SIG-M5 treated with dmso at 0.1 percent for 504 hours (cell line): ENCODE results near the gene AZGP1.
"Not testable (repeated sequence)": the region's sequence is repeated elsewhere in the genome, so short reads cannot be mapped to it uniquely, and the experiment has no call there.

Source experiments
- DNase-seq: peaks from one replicate; lab custom pipeline; 2025; ENCODE audit not compliant: unreplicated experiment; lab: John Stamatoyannopoulos, UW

The AZGP1 gene

GRCh38 chr7:99953649-99954048 lies 22.2 kb downstream of the AZGP1 start:
- peak; percentile 74 for DNase-seq

DNA sequence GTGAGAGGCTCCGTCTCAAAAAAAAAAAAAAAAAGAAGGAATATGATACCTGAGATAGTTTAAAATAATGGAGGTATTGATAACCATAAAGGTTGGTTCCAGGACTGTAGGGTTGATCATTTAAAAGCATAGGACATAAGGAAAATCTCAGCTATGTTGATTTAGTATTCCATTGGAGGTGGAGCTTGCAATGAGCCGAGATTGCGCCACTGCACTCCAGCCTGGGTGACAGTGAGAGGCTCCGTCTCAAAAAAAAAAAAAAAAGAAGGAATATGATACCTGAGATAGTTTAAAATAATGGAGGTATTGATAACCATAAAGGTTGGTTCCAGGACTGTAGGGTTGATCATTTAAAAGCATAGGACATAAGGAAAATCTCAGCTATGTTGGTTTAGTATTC lies 23.2 kb downstream of the AZGP1 start:
- not testable (repeated sequence) for DNase-seq

DNA sequence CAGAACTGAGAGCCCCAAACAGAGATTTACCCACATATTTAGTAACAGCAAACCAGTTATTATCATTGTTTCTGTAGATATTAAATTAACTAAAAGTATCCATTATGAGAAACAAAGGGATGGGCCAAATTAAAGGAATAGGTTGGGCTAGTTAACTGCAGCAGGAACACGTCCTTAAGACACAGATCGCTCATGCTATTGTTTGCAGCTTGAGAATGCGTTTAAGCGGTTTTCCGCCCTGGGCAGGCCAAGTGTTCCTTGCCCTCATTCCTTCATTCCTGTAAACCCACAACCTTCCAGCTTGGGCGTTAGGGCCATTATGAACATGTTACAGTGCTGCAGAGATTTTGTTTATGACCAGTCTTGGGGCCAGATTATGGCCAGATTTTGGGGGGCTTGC lies 25.0 kb downstream of the AZGP1 start:
- DNase-seq = not testable (repeated sequence)

GRCh38 chr7:99949645-99950228 lies 26.1 kb downstream of the AZGP1 start:
- DNase-seq = peak; percentile 30

DNA sequence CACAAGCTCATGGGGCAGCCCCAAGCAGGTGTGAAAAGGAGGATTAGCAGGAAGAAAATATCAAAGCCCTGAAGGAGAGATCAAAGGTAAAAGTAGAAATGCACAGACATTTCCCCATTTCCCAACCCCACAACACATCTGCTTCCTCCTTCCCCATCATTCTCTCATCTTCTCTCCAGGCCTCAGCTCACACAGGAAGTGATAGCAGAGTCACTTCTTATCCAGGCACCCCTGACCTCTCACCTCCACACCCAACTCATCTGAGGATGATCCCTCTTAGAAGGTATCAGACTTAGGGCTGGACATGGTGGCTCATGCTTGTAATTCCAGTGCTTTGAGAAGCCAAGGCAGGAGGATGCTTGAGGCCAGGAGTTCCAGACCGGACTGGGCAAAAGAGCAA lies 28.2 kb downstream of the AZGP1 start:
- DNase-seq = no peak

DNA sequence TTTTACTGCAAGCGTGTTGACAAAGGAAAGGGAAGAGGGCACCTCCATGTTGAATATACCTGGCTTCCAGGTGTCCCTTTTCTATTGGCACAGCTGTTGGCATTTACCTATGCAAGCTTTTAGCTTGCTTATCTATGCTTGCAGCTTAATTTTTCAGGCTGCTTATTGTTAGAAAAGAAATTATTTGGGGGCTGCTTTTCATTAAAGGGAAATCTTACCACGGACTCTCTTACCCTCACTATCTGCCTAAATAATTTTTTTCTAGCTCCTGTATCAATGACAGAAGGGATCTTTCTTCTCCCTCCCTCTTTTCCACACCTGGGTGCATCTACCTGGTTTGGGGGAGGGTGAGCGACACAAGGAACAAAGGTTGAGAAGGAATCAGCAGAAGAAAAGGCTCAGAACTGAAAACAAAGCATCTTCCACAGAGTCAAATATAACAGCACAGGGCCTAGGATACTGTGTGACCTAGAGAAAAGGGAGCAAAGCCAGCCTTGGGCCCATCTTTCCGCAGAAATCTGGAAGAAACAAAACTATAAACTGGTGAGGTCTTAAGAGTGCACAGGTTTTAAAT lies 31.2 kb downstream of the AZGP1 start:
- DNase-seq = no peak

- no peak for DNase-seq
These were observed 32.0 kb downstream of the AZGP1 start for GRCh38 chr7:99943641-99944496.

DNA sequence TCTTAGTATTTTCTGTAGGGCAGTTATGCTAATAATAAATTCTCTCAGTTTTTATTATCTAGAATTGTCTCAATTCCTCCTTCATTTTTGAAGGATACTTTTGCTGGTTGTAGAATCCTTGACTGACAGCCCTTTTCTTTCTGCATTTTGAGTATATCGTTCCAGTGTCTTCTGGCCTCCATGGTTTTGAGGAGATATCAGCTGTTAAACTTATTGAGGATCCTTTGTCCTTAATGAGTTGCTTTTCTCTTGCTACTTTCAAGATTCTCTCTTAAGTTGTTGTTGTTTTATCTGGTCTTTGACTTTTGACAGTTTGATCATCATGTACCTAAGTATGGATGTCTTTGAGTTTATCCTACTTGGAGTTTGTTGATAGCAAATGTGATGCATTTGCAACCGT lies 37.5 kb downstream of the AZGP1 start:
- DNase-seq = no peak

- DNase-seq = not testable (repeated sequence)
These were observed 40.8 kb downstream of the AZGP1 start for GRCh38 chr7:99935009-99935408.

GRCh38 chr7:99930376-99930775 lies 45.5 kb downstream of the AZGP1 start:
- DNase-seq = no peak

- DNase-seq = no peak
These were observed 46.1 kb downstream of the AZGP1 start for GRCh38 chr7:99929730-99930053.

DNA sequence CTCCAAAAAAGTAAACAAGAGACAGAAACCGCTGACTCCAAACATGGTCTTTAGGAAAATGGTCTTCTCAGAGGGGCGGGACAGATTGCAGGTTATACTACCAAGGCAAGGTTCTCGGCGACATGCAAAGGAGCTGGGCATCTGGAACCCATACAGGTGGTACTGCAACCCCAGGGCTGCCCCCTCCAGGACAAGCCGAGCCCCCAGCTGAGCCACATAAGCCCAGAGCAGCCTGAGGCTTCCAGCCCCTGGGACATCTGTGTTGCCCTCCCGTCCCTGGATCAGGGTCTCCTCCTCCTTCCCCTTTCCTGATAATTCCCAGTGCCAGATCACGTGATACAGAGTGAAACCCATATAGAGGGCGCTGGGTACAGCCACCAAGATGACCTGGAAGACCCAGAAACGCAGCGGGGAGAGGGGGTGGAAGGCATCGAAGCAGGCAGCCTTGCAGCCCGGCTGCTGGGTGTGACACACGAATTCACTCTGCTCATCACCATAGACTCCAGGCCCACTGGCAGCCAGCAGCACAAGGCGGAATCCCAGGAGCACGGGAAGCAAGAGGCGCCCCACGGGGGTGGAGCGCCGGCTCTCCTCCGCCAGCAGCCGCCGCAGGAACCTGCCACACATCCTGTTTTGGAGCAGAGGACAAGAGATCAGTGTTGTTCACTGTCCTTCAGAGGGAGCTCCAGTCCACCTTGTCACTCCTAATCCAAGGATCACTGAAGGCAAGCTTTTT lies 46.7 kb downstream of the AZGP1 start, which contains the start of gene GJC3:
TSS of gene GJC3 (minus strand) at position 627 of the 736 bp plus-strand sequence. CDS start at position 627, 0 bp downstream.
- DNase-seq = peak; percentile 70

- no peak for DNase-seq
These were observed 47.6 kb downstream of the AZGP1 start for GRCh38 chr7:99928188-99928587.

GRCh38 chr7:99927536-99927935 lies 48.3 kb downstream of the AZGP1 start:
- no peak for DNase-seq

DNA sequence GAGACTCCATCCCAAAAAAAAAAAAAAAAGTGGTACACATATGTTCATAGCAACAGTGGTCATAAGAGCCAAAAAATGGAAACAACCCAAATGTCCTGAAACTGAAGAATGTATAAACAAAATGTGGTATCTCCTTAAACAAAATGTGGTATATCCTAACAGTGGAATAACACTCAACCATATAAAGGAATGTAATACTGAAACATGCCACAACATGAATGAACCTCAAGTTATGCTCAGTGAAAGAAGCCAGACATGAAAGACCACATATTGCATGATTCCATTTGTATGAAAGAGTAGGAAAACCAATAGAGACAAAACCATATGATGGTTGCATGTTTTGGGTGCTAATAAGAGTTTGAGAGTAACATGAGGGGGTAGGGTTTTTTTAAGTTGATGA lies 49.5 kb downstream of the AZGP1 start:
- no peak for DNase-seq

GRCh38 chr7:99923200-99923599 lies 52.6 kb downstream of the AZGP1 start:
- DNase-seq = no peak

DNA sequence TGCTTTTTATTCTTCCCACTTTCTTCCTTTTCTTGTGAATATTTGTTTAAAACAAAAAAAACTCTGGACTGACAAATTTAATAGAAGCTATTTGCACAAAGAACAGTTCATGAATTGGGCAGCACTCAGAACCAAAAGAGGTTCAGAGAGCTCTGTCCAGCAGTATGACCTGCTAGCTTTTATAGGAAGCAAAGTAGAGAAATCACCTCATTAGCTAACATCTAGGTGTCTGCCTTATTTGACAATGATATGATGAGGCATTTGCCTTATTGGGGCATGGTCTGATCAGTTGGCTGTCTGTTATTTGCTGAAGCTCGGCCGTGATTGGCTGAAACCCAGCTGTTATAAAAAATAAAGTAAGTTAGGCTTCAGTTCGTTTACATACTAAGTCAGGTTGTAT lies 55.7 kb downstream of the AZGP1 start:
- DNase-seq = no peak

DNA sequence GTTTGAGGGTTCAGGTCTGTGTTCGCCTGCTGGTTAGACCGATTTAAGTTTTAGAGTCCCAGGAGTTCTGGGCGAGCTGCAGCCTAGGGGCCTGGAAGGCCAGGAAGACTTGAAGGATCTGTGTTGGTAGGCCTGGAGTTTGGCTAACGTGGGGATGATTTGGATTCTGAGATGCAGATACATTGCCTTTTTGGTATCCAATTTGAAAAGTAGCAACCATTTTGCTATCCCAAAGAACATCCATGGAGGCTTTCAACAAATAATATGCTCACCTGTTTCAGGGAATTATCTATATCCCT lies 56.1 kb downstream of the AZGP1 start:
- no peak for DNase-seq

- peak; percentile 94 for DNase-seq
These were observed 56.6 kb downstream of the AZGP1 start, which contains the start of gene TRIM4 for GRCh38 chr7:99918959-99919813. TSS of gene TRIM4 (minus strand) at chr7:99919530. CDS start at chr7:99919401, 129 bp downstream.
